HG03565 (cell line): ENCODE data around the gene EPB41L5.
"Not testable (repeated sequence)": the region's sequence is repeated elsewhere in the genome, so short reads cannot be mapped to it uniquely, and the experiment has no call there.

Experiments used
- ATAC-seq: cut with Tn5 transposase; IDR thresholded peaks from one replicate; pipeline ENCODE4 v1.9.1; 2021; ENCODE audit warnings: mild to moderate bottlenecking, moderate library complexity; ENCODE audit not compliant: unreplicated experiment

EPB41L5 gene

DNA sequence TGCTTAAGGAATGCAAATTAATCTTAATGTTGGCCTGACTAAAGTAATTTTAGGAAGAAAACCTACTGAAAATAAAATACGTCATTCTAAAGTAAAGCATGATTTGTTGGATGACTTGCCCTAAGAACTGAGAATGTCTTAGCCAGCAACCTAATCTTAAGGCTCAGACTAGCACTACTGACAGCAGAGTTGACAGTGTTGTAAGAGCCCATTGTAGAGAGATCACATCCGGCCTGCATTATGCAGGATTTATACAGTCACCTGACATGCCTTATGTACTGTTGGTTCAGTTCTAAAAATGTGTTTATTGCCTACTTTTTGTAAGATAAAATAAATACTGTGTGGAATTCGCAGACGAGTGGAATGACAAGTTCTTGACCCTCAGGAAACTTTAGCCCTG lies 128.0 kb downstream of the EPB41L5 start:
- no peak for ATAC-seq

DNA sequence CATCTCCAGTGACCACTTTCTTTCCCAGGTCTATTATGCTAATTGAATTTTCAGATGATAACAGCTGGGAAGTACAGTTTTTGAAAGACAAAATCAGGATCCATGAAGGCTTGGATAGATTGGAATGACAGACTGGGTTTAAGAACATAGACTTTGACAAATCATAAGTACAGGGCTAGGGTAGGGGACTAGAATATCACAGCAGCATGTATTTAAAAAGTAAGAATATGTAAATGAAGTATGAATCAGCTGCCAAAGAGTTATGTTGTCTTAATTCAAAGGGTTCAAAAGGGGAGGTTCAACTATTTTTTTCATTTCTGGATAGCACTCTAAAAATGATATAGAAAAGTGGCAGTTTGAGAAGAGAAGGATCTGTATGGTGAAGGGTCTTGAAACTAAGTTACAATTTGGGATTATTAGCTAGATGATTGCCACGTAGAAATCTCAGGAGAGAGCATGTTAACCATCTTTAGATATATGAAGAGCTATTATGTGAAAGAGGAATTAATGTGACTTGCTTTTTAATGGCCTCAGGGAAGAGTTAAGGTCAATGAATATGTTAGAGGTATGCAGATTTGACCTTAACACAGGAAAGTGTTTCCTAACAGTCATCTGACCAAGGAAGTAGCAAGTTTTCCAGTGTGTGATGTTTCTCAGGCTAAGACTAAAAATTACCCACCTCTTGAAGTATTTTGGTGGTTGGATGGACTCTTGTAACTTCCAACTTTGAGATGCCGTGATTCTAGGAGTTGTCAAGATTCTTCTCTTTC lies 128.6 kb downstream of the EPB41L5 start:
- no peak for ATAC-seq

GRCh38 chr2:120142528-120143219 lies 129.8 kb downstream of the EPB41L5 start:
- ATAC-seq, result no peak

- ATAC-seq, result no peak
Measured at GRCh38 chr2:120148229-120148628, 135.4 kb downstream of the EPB41L5 start.

DNA sequence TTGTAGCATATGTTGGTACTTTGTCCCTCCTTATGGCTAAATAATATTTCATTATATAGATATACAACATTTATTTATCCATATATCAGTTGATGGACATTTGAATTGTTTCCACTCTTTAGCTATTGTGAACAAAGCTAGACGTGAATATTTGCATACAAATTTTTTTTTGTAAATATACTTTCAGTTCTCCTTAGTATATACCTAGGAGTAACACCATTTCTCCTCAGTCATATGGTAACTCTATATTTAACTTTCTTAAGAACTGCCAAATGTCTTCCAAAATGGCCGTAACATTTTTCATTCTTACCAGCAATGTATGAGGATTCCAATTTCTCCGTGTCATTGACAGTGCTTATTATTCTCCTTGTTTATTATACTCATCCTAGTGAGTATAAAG lies 135.8 kb downstream of the EPB41L5 start:
- no peak for ATAC-seq

DNA sequence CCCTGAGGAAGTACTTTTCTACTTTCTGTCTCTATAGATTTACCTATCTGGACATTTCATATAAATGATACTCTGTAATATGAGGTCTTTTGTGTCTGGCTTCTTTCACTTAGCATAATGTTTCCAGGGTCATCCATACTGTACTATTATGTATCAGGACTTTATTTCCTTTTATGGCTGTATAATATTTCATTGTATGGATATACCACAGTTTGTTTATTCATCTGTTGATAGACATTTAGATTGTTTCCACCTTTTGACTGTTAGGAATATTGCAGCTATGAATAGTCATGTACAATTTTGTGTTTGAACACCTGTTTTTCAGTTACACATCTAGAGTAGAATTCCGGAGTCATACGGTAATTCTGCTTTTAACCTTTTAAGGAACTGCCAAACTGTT lies 136.5 kb downstream of the EPB41L5 start:
- no peak for ATAC-seq

GRCh38 chr2:120150040-120150482 lies 137.2 kb downstream of the EPB41L5 start:
- no peak for ATAC-seq

GRCh38 chr2:120155308-120155707 lies 142.4 kb downstream of the EPB41L5 start:
- ATAC-seq, result no peak

GRCh38 chr2:120158658-120159057 lies 145.8 kb downstream of the EPB41L5 start:
- not testable (repeated sequence) for ATAC-seq

GRCh38 chr2:120161190-120161589 lies 148.3 kb downstream of the EPB41L5 start:
- no peak for ATAC-seq

GRCh38 chr2:120162716-120163115 lies 149.8 kb downstream of the EPB41L5 start:
- ATAC-seq, result no peak

DNA sequence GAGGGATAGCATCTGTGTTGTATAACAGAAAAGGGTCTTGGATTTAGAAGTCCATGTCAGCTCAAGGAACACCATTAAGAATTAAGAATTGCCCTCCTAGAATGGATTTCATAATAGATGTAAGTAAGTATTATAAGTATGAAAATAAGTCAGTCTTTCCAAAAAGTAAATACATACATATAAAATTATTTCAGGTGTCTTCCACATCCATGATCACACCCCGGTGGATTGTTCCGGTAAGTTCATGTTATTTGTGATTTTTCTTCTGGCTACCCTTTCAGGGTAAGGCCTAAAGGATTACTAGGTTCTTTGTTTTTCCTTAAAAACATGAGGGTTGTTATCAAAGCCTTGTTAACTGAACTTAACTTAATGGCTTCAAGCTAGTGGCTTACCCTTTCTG lies 154.4 kb downstream of the EPB41L5 start:
- ATAC-seq, result no peak

DNA sequence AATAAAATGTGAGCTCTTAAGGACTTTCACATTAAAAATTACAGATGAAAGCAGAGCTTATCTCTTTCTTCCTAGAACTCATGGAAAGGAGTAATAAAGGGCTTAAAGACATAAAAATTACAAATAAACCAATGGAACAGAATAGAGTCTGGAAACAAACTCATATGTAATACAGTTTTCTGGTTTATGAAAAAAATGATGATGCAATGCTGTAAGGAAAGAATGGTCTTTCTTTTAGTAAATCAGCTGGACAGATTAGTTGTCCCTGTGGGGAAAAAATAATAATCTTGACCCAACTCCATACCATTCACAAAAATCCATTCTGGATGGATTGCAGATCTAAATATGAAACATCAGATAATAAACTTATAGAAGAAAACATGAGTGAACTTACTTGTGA lies 156.1 kb downstream of the EPB41L5 start:
- no peak for ATAC-seq

GRCh38 chr2:120174963-120175581 lies 162.2 kb downstream of the EPB41L5 start:
- no peak for ATAC-seq

DNA sequence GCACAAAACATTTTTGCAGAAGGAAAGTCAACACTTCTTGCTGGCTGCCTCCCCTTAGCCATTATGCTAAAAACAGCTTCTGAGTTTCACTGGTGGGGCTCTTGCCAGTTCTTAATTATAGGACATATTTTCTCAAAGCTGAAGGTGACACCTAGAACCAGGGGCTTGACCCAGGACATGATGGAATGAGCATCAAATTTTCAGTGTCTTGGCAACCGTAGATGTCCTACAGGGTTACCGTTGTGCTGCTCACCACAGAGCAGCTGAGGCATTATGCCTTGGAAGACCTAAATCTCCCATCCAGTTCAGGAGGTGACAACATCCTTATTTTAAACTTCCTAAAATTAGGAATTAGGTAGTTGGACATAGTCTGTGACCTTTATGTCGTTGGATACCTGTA lies 163.6 kb downstream of the EPB41L5 start:
- ATAC-seq, result no peak

- peak; percentile 89 for ATAC-seq
Measured at GRCh38 chr2:120177001-120177621, 164.2 kb downstream of the EPB41L5 start.

DNA sequence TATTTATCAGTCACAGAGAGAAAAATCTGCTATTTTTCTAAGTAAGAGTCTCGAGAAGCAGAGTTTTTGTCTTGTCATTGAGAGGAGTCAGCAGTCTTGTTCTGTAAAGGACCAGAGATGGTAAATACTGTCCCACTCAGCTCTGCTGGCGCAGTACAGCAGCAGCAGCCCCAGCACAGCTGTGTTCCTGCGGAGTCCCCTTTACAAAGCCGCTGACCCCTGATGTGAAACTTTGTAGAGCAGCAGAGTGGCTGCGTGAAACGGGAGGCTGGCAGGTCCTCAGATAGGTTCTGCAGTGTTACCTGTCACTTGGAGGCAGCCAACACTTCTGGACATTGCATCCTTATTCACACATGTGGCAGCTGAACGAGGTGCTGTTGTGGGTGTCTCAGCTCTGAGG lies 165.1 kb downstream of the EPB41L5 start:
- no peak for ATAC-seq

GRCh38 chr2:120179396-120179795 lies 166.5 kb downstream of the EPB41L5 start:
- ATAC-seq, result no peak

- ATAC-seq, result no peak
Measured at GRCh38 chr2:120180066-120180465, 167.2 kb downstream of the EPB41L5 start.

- ATAC-seq, result no peak
Measured at GRCh38 chr2:120182019-120182560, 169.2 kb downstream of the EPB41L5 start.

DNA sequence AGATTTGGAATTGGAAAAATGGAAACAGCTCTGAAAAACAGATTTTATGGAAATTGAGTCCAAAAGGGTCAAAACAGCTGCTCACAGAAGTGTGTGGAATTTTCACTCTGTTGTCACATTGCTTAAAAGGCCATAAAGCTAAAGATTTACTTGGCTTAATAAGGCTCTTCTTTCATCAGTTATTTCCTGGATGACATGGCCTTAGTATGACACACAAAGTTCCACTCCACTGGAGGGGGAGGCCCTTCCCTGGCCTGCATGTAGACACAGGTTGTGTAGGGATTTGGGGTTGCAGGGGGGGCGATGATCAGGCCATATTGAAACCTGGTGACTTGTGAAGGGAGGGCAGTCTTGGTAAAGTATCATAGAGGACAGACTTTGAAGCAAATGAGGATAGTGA lies 176.3 kb downstream of the EPB41L5 start:
- no peak for ATAC-seq
